OCI-LY7 (cell line): Measurements from ENCODE around the gene MUC6.

Source experiments
- EZH2phosphoT487 ChIP-seq: fragments of 200-600 bp; sonication (generic); IDR thresholded peaks from 2 replicates; pipeline ENCODE4 v1.6.1; 2018; ENCODE audit warnings: low read depth, borderline replicate concordance, mild to moderate bottlenecking, mixed run types, antibody characterized with exemption, low read length, moderate library complexity, mixed read lengths
- TF ChIP-seq, protein P1 (sequence below): fragments of 200-600 bp; sonication (generic); conservative IDR thresholded peaks from 2 replicates; pipeline ENCODE4 v1.5.1; 2014; ENCODE audit warnings: mild to moderate bottlenecking, antibody characterized with exemption, low read length, moderate library complexity, mixed read lengths

DNA sequence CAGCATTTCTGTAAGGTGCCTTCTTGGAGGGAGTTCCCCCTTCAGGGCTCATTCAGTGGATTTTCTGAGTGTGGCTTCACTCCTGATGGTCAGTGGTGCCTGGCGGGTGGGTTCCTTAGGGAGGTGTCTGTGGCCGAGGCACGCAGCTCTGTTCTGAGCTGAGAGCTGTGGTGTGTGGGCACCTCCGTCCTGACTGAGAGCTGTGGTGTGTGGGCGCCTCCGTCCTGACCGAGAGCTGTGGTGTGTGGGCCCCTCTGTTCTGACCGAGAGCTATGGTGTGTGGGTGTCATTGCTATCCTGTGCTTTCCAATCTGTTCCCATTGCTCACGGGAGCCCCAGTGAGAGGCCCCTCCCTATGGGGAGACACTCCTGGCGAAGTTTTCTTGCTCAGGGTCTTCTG is 39.8 kb downstream of the MUC6 start:
- TF ChIP-seq, protein P1, sequence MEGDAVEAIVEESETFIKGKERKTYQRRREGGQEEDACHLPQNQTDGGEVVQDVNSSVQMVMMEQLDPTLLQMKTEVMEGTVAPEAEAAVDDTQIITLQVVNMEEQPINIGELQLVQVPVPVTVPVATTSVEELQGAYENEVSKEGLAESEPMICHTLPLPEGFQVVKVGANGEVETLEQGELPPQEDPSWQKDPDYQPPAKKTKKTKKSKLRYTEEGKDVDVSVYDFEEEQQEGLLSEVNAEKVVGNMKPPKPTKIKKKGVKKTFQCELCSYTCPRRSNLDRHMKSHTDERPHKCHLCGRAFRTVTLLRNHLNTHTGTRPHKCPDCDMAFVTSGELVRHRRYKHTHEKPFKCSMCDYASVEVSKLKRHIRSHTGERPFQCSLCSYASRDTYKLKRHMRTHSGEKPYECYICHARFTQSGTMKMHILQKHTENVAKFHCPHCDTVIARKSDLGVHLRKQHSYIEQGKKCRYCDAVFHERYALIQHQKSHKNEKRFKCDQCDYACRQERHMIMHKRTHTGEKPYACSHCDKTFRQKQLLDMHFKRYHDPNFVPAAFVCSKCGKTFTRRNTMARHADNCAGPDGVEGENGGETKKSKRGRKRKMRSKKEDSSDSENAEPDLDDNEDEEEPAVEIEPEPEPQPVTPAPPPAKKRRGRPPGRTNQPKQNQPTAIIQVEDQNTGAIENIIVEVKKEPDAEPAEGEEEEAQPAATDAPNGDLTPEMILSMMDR: no peak
- no peak for TF ChIP-seq EZH2phosphoT487
